ENCODE measurements around the gene CPNE7. TPM values are rescaled to one million over a fixed set of nuclear protein-coding genes. Genes with fewer than 3 reads are reported as not detected.
A peak's percentile ranks its signal among the peaks of the same experiment; 100 is the strongest.
"Not testable (repeated sequence)": the region's sequence is repeated elsewhere in the genome, so short reads cannot be mapped to it uniquely, and the experiment has no call there.

Gene CPNE7
- total RNA-seq, 1 donor from 2014 or later: 32.2 TPM

DNA sequence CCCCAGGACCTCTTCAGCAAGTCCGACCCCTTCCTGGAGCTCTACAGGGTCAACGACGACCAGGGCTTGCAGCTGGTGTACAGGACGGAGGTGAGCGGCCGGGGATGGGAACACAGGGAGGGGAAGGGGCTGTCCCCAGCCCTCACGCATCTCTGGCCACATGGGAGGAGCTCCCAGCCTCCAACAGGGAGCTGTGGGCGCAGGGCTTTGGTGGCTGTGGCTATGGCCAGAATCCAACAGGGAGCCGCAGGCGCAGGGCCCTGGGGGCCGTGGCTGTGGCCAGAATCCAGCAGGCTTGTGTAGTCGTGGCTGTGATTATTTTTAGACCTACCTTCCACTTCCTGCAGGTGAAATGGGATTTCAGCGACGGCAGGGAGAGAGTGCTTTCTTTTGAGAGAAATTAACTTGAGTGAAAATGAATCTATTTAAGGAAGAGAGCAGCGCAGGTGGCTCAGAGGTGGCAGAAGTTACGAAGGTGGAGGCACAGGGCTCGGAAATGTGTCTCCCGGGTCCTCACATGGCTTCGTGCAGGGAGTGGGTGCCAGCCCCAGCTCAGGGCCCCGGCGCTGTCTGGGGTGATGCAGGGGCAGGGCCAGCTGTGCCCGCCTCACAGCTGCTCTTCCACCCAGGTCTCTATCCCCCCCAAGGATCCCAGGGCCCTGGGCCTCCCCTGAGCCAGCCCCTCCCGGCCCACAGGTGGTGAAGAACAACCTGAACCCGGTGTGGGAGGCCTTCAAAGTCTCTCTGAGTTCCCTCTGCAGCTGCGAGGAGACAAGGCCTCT, 9.4 kb downstream of the CPNE7 start:
- H3K36me3 Mint-ChIP-seq (ENCODE audit: low read depth): no peaks in the 10 kb centered on the region
- DNase-seq (ENCODE audit: low spot score): no peak
- H3K4me3 Mint-ChIP-seq: no peak overlapping the region
- H3K27me3 Mint-ChIP-seq (ENCODE audit: insufficient read depth): no peaks in the 10 kb centered on the region
- no peaks in the 10 kb centered on the region for H3K9me3 Mint-ChIP-seq
- intact Hi-C loops (cut with micrococcal nuclease): no loop called here
- H3K27ac Mint-ChIP-seq: no peak overlapping the region
- no peaks in the 10 kb centered on the region for H3K4me1 Mint-ChIP-seq (ENCODE audit: low read depth)

DNA sequence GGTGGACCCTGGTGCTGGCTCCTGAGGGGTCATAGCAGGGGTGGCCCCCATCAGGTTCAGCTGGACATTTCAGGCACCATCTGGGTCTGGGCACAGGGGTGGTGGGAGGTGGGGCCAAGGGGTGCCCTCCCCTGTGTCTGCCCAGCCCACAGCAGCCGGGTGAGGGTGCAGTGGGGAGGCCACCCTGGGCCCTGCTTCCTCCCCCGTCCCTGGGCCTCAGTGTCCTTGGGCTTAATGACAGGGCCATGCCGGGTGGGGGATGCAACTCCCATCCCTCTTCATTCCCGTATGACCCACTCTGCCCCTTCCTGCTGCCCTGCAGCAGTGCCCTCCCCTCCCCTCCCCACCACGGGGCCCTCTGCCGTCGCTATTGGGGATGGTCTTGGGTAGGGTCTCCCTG, 10.7 kb downstream of the CPNE7 start:
- no peak overlapping the region for H3K27ac Mint-ChIP-seq
- H3K4me1 Mint-ChIP-seq (ENCODE audit: low read depth): no peaks in the 10 kb centered on the region
- intact Hi-C loops (cut with micrococcal nuclease): no loop called here
- H3K4me3 Mint-ChIP-seq: no peak overlapping the region
- no peaks in the 10 kb centered on the region for H3K9me3 Mint-ChIP-seq
- H3K36me3 Mint-ChIP-seq (ENCODE audit: low read depth): no peaks in the 10 kb centered on the region
- no peaks in the 10 kb centered on the region for H3K27me3 Mint-ChIP-seq (ENCODE audit: insufficient read depth)
- no peak for DNase-seq (ENCODE audit: low spot score)

DNA sequence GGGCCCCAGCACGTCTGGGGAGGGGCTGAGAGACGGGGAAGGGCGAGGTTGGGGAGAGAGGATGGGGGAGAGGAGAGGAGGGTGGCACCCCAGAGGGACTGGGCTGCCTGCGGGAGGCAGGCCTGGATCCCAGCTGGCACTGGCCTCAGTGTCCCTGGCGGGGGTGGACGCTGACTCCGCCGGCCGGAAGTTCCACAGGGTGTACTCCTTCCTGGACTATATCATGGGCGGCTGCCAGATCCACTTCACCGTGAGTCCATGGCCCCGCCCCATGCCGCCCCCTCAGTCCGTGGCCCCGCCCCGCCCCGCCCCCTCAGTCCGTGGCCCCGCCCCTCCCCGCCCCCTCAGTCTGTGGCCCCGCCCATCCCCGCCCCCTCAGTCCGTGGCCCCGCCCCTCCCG, 11.3 kb downstream of the CPNE7 start:
- Mint-ChIP-seq H3K4me1 (ENCODE audit: low read depth) (no peaks in the 10 kb centered on the region), H3K9me3 (no peaks in the 10 kb centered on the region), H3K27me3 (ENCODE audit: insufficient read depth) (no peaks in the 10 kb centered on the region), H3K4me3 (no peak overlapping the region), H3K36me3 (ENCODE audit: low read depth) (no peaks in the 10 kb centered on the region), H3K27ac (no peak overlapping the region)
- no peak for DNase-seq (ENCODE audit: low spot score)
- intact Hi-C loops (cut with micrococcal nuclease): loop anchor here (1.0 kb wide), 1 partner anchor 12 kb away; the partner anchor contains the start of gene CPNE7

GRCh38 chr16:89587676-89588075, 12.1 kb downstream of the CPNE7 start:
- not testable (repeated sequence) for H3K4me1 Mint-ChIP-seq (ENCODE audit: low read depth); DNase-seq (ENCODE audit: low spot score); H3K27ac Mint-ChIP-seq; H3K27me3 Mint-ChIP-seq (ENCODE audit: insufficient read depth); H3K9me3 Mint-ChIP-seq; H3K36me3 Mint-ChIP-seq (ENCODE audit: low read depth); H3K4me3 Mint-ChIP-seq
- intact Hi-C loops (cut with micrococcal nuclease): loop anchor here (1.0 kb wide), 1 partner anchor 12 kb away; the partner anchor contains the start of gene CPNE7

DNA sequence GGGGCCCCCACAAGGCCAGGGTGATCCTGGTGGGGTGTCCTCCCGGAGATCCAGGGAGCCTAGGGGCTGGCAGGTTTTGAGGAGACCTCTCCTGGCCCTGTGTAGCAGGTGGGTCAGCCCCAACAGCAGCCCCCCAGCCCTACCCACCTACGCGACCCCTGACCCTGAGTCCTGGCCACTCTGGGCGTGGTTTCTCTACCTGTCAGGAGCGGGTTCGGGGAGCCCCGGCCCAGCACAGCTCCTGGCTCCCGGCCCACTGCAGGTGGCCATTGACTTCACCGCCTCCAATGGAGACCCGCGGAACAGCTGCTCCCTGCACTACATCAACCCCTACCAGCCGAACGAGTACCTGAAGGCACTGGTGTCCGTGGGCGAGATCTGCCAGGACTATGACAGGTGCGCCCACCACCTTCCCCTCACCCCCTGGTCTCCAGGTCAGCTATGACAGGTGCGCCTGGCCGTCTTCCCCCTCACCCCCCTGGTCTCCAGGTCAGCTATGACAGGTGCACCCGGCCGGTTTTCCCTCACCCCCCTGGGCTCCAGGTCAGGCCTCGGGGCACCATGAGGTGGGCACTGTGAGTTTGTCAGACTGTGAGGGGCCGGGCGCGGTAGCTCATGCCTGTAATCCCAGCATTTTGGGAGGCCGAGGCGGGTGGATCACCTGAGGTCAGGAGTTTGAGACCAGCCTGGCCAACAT, 13.0 kb downstream of the CPNE7 start:
- no peaks in the 10 kb centered on the region for H3K9me3 Mint-ChIP-seq
- no peaks in the 10 kb centered on the region for H3K27me3 Mint-ChIP-seq (ENCODE audit: insufficient read depth)
- H3K4me1 Mint-ChIP-seq (ENCODE audit: low read depth): peaks cover 2% of the 10 kb centered on the region
- no peak for DNase-seq (ENCODE audit: low spot score)
- no peaks in the 10 kb centered on the region for H3K36me3 Mint-ChIP-seq (ENCODE audit: low read depth)
- intact Hi-C loops (cut with micrococcal nuclease): no loop called here
- H3K4me3 Mint-ChIP-seq: no peak overlapping the region
- H3K27ac Mint-ChIP-seq: no peak overlapping the region

DNA sequence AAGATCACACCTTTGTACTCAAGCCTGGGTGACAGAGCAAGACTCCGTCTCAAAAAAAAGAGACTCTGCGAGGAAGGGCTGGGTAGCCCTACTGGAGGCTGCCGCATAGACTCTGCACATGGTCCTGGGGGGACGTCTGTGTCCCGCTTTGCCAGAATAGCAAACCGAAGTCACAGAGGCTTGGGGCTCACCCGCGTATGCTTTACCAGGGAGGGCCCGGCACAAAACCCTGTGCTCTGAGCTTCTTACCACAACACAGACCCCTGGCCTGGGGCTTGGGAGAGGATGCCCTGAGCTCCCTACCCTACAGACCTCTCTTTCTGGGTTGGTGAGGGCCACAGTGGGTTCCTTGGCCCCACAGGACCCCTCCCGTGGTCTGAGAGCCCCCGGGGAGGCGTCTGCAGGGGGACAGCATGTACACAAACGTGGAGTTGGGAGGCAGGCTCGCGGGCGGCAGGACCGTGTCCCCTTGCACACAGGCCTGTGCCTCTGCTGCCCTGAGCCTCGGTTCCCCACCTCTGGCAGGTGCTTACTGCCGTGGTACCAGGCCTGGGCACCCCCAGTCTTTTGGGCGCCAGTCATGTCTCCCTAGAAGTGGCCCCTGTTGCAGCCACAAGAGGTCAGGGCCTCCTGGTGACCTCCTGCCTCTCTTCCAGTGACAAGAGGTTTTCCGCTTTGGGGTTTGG, 13.8 kb downstream of the CPNE7 start:
- Mint-ChIP-seq H3K27me3 (ENCODE audit: insufficient read depth) (no peaks in the 10 kb centered on the region), H3K27ac (no peak overlapping the region), H3K4me3 (no peak overlapping the region), H3K36me3 (ENCODE audit: low read depth) (no peaks in the 10 kb centered on the region), H3K4me1 (ENCODE audit: low read depth) (peaks cover 7% of the 10 kb centered on the region), H3K9me3 (no peaks in the 10 kb centered on the region)
- DNase-seq (ENCODE audit: low spot score): no peak
- intact Hi-C loops (cut with micrococcal nuclease): no loop called here

DNA sequence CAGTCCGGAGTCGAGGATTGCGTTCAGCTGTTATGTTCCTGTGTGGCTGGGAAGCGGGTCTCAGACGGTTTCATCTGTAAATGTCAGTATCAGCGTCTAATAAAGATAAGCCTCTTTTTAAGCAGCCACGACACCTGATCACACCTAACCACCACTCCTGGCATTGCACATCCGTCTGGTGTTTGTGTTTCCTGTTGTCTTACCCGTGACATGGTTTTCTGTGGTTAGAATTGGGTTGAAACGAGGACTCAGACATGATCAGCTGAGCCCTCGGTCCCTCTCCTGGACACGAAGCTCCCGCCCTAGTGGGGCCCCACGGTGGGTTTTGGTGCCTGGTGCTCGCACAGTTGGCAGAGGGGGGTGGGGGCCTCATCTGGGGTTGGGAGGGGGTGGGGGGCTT, 18.3 kb downstream of the CPNE7 start:
- Mint-ChIP-seq H3K36me3 (ENCODE audit: low read depth) (no peaks in the 10 kb centered on the region), H3K27me3 (ENCODE audit: insufficient read depth) (no peaks in the 10 kb centered on the region), H3K27ac (peak overlapping the region; percentile 13), H3K4me3 (no peak overlapping the region), H3K9me3 (no peaks in the 10 kb centered on the region), H3K4me1 (ENCODE audit: low read depth) (peaks cover 7% of the 10 kb centered on the region)
- DNase-seq (ENCODE audit: low spot score): peak; percentile 22
- intact Hi-C loops (cut with micrococcal nuclease): no loop called here

DNA sequence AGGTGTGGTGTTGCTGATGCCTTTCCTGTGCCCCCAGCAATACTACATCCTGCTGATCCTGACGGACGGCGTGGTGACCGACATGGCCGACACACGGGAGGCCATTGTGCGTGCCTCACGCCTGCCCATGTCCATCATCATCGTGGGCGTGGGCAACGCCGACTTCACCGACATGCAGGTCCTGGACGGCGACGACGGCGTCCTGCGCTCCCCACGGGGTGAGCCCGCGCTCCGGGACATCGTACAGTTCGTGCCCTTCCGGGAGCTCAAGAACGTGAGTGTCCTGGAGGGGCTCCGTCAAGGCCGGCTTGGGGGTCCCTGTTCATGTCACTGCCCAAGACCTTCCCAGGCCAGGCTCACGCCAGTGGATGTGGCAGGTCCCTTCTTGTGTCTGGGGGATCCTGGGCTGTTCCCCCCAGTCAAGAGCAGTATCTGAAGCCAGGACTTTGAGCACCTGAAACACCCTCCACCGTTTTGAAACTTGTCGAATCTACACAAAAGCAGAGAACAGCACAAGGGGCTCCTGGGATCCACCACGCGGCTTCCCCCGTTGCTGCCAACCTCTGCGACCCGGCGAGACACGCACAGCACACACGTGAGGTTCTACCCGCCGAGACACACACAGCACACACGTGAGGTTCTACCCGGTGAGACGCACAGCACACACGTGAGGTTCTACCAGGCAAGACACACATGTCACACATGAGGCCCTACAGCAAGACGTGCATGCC, 19.9 kb downstream of the CPNE7 start:
- no peaks in the 10 kb centered on the region for H3K9me3 Mint-ChIP-seq
- no peaks in the 10 kb centered on the region for H3K27me3 Mint-ChIP-seq (ENCODE audit: insufficient read depth)
- H3K4me3 Mint-ChIP-seq: no peak overlapping the region
- no peak for DNase-seq (ENCODE audit: low spot score)
- no peaks in the 10 kb centered on the region for H3K36me3 Mint-ChIP-seq (ENCODE audit: low read depth)
- H3K4me1 Mint-ChIP-seq (ENCODE audit: low read depth): peaks cover 7% of the 10 kb centered on the region
- H3K27ac Mint-ChIP-seq: no peak overlapping the region
- intact Hi-C loops (cut with micrococcal nuclease): no loop called here

DNA sequence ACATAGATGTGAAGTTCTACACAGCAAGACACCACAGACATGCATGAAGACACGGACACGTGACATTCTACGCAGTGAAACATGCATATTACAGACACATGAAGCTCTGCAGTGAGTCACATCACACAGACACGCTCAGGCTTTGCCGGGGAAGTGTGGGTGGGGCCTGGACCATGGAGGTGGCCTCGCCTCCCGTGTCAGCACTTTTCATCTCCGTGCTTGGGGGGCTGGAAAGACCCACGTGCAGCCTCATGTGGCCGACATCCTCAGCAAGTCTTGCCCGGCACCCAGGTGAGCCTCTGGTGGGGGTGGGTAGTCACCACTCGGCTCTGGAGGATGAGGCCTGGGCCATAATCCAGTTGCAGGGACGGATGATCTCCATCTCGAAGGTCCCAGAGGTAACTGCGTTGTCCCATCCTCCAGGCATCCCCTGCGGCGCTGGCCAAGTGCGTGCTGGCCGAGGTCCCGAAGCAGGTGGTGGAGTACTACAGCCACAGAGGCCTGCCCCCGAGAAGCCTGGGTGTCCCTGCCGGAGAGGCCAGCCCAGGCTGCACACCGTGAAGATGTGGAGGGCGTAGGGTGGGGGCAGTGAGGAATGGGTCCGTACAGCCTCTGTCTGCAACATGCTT, 20.6 kb downstream of the CPNE7 start:
- intact Hi-C loops (cut with micrococcal nuclease): no loop called here
- Mint-ChIP-seq H3K36me3 (ENCODE audit: low read depth) (no peaks in the 10 kb centered on the region), H3K27me3 (ENCODE audit: insufficient read depth) (no peaks in the 10 kb centered on the region), H3K4me3 (no peak overlapping the region), H3K9me3 (no peaks in the 10 kb centered on the region), H3K4me1 (ENCODE audit: low read depth) (peaks cover 7% of the 10 kb centered on the region), H3K27ac (no peak overlapping the region)
- DNase-seq (ENCODE audit: low spot score): no peak

- Mint-ChIP-seq H3K27me3 (ENCODE audit: insufficient read depth) (no peaks in the 10 kb centered on the region), H3K27ac (no peak overlapping the region), H3K4me1 (ENCODE audit: low read depth) (peaks cover 8% of the 10 kb centered on the region), H3K9me3 (no peaks in the 10 kb centered on the region), H3K36me3 (ENCODE audit: low read depth) (no peaks in the 10 kb centered on the region), H3K4me3 (no peak overlapping the region)
- intact Hi-C loops (cut with micrococcal nuclease): no loop called here
- no peak for DNase-seq (ENCODE audit: low spot score)
These were observed 21.5 kb downstream of the CPNE7 start for GRCh38 chr16:89596957-89597649.

DNA sequence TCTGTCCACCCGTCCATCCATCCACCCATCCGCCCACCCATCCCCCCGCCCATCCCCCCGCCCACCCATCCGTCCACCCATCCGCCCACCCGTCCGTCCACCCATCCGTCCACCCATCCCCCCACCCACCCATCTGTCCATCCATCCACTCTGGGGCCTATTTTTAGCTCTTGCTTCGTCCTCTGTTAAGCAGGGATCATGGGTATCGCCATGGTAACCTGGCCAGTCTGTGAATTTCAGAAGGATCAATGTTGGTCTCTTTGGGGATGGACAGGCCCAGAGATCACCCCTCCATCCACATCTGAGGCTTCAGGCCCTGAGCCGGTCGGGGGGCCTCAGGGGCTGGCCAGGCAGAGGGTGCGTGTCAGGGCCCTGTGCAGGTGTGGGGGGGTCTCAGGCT, 22.6 kb downstream of the CPNE7 start:
- DNase-seq (ENCODE audit: low spot score): no peak
- intact Hi-C loops (cut with micrococcal nuclease): no loop called here
- Mint-ChIP-seq H3K36me3 (ENCODE audit: low read depth) (no peaks in the 10 kb centered on the region), H3K27me3 (ENCODE audit: insufficient read depth) (no peaks in the 10 kb centered on the region), H3K4me1 (ENCODE audit: low read depth) (peaks cover 19% of the 10 kb centered on the region), H3K4me3 (no peak overlapping the region), H3K27ac (no peak overlapping the region), H3K9me3 (no peaks in the 10 kb centered on the region)

DNA sequence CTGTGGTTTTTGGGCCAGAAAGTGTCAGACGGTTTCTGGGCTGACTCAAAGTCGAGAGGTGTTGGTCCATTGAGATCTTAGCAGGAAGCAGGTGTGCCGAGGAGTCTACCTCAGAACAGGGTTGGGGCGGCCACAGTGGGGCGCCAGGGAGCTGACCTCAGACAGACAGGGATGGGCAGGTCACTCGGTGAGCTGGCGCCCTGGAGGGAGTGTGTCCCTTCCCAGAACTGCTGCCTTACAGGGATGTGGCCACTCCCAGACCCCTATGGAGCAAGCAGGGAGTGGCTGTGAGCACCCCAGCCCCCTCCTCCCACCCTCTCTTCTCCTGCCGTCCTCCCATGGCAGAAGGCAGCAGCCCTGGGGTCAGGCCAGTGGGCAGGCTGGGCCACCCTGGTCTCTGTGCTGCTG, 23.9 kb downstream of the CPNE7 start:
- intact Hi-C loops (cut with micrococcal nuclease): no loop called here
- Mint-ChIP-seq H3K9me3 (no peaks in the 10 kb centered on the region), H3K36me3 (ENCODE audit: low read depth) (no peaks in the 10 kb centered on the region), H3K27me3 (ENCODE audit: insufficient read depth) (no peaks in the 10 kb centered on the region), H3K4me3 (no peak overlapping the region), H3K27ac (no peak overlapping the region), H3K4me1 (ENCODE audit: low read depth) (peaks cover 13% of the 10 kb centered on the region)
- no peak for DNase-seq (ENCODE audit: low spot score)
